HG03103 (cell line): ENCODE measurements around the gene SLC23A3.
A peak's percentile ranks its signal among the peaks of the same experiment; 100 is the strongest.

Experiments used
- ATAC-seq: cut with Tn5 transposase; IDR thresholded peaks from one replicate; pipeline ENCODE4 v1.9.1; 2021; ENCODE audit warnings: low read depth; ENCODE audit not compliant: unreplicated experiment

The SLC23A3 gene

DNA sequence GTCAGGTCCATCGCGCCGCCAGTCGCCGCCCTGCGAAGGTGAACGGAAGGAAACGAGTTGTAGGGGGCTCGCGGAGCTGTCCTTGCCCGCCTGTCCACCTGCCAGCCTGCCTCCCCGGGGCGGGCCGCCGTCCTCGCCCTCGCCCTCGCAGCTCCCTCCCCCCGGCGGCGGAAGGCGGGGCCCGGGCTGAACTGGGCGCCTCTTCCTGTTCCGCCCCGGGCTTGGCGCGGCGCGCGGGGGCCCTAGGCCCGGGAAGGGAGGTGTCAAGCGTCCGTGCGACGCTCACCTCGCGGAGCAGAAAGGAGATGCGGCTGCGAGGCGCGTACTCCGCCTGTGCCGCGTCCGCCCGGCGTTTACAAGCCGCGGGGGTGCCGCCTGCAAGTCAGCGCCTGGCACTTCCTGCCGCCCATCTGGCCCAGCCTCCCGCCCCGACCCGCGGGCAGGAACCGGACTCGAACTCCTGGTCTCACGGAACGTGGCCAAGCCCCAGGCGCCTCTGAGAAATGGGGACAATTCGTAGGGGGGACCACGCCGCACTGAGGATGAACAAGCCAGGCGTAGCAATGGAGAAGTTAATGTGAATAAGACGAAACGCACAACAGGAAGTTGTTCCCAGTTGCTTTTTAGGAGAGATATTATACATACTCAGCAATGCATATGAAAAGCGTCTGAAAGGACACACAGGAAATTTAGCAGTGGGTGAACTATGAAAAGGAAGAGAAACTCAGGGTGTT is 7.2 kb upstream of the SLC23A3 start, which contains the start of gene CNPPD1:
CNPPD1 (minus strand) TSS at position 108 of the 734 bp plus-strand sequence; CDS start at position 11, 97 bp downstream.
- ATAC-seq, result peak; percentile 67

DNA sequence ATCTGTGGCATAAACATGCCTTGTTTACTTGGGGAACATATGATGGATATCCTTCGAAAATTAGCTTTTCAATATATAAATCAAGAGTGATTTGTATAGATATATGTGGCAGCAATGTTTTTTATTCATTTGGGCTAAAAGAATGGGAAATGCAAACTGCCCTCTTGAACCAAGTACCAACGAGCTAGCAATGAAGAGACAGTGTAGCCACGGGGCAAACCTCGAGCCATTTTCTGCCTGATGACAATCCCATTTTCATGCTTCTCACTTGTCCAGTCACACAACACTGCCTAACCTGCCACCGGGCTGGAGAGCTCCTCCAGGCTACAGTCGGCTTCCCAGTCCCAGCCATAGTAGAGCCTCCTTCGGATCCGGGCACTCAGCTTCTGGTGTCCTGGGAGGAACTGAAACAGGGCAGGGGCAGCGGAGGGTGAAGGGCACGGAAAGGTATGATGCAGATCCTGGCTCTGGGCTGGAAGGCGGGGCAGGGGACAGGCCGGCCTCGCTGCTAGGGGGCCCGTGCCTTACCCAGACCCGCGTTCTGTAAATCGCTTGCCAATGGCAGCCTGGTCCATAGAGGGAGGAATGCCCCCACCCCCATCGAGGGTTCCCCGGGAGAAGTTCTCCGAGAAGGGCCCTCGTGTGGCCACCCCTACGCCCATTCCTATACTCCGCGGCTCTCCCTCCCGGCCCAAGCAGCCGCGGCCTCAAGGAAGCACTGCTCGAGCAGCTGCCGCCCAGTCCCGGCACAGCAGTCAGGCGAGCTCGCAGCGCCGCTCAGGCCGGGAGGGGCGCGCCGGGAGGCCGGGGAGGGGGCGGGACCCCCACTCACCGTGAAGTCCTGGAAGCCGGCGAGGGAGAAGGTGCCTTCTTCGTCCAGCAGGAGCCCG is 6.3 kb upstream of the SLC23A3 start:
- peak; percentile 16 for ATAC-seq

DNA sequence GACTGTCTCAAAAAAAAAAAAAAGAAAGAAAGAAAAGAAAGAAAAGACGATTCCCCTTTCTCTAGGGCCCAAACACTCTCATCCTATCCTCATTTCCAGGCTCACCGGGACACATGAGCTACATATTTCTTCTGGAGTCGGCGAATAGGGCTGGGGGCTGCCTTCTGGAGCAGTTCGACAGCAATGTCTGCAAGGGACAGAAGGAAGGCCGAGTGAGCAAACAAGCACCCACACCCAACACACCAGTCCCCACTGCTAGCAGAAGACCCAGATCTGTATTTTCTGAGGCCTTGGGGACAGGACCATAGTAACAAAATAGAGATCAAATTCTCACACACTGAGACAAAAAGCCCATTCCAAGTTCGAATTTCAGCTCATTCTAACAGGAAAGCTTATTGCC is 5.7 kb upstream of the SLC23A3 start:
- ATAC-seq, result no peak

DNA sequence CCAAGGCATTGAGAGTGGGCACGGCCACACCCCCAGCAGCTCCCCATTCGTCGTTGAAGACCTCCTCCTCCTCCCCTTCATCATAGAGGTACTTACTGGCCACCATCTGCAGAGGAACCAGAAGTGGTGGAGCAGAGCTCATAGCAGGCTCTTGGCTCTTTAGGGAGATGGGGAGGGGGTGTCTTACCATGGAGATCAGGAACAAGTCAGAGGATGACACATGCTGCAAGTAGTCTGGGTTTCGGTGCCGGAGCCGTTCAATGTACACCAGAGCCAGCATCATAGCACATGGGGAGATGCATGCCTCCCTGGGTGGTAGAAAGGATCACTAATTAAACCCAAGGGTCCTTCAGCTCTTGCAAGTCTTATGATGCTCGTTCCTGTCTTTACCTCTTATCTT is 5.0 kb upstream of the SLC23A3 start:
- ATAC-seq, result no peak

DNA sequence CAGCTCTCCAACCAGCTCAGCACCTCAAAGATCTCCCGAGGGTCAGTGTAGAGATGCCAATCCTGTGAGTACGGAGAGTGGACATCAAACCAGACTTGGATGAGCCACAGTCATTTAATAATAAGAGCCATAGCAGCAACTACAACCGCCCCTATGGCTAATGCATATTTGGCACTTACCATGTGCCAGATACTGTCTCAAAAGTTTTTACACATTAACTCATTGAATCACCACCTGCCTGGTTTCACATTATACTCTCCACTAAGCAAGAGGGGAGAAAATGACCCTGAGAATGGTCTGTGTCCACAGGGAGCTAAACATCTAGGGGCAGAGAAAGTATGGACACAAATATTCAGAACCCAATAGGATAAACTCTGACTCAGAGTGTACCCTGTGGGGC is 4.3 kb upstream of the SLC23A3 start:
- no peak for ATAC-seq

DNA sequence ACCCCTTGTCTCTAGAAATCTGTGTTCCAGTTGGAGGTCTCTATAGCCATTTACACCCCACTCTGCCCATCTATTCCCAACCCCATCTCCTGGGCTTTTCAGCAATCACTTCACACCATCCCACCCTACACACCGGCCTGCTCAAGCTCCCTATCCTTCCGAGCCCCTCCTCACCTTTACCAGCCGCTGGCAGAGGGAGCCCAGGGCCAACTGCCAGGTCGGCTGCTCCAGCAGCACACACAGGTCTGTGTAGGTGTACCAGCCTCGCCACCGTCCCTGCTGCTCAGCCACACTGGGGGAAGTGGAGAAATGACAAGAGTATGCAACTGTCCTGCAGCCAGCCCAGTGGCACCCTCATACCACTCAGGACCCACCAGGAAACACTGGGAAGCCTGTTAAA is 3.3 kb upstream of the SLC23A3 start:
- no peak for ATAC-seq

DNA sequence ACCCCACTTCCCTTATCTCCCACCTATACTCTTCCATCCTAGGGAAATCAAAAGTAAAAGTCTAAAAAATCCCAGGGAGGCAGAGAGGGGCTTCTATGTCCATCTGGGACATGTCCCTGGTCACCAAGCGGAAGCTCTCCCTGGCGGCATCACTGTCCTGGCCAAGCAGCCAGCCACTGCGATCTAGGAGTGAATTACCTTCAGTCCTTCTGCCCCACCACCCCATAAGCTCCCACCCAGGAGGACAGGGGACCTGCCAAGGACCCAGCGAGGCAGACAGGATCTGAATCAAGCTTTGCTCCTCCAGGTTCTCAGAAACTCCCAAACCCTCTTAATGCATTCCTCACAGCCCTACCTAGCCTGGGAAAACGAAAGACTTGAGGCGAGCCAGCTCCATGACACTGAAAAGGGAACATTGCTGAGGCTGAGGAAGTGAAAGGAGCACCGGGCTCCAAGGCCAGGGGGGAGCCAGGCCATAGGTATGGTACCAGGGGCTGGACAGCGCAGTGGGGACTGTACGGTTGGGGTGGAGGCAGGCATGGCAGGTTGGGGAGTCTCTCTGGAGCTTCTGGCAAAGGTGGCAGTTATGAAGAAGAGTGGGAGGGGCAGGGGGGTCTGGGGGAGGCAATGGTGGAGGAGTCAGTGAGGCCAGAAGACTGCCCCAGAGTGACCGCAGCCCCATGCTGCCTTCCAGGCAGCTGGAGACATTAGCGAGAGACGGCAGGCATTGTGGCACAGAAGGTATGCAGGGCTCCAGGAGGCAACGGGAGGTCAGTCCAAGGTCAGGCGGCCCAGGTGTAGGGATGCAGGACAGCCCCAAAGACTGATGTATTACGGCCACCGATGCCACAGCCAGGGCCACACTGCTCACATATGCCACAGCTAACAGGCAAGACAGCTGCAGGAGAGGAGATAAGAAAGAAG is 2.7 kb upstream of the SLC23A3 start:
- no peak for ATAC-seq

DNA sequence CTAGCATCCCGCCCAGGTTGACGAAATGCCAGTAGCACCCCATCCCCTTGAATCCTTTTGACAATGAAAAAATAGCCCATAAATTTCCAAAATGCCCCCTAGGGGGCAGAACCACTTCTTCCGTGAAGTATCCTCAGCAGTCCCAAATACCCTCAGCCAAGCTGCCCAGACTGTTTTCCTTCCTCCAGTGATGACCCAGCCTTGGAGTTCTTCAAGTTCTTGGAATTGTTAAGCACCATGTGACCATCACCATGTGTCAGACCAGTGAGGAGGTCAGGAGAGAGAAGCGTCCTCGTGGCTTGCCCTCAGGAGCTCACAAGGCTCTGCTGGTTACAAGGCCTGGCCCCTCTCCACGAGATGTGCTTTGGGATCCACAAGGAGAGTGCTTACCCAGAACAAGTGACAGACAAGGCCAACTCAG is 1.4 kb upstream of the SLC23A3 start:
- no peak for ATAC-seq

DNA sequence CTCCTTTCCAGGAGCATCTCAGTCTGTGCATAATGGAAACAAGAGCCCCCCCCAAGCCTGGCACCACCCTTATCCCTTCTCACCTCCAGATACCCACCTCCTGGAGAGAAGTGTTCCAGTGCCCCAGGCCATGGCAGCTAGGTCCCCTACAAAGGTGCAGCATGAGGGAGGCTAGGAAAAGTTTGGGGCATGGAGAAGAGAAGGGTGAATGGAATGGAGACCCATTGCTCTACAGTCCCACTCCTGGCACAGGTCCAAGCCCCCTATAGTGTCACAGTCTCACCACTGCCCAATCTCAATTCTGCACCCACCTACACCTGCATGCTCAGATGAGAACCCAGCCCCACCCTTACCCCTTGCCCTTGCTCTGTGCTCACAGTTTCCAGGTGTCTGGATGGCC is 897 bp downstream of the SLC23A3 start:
- ATAC-seq, result no peak

DNA sequence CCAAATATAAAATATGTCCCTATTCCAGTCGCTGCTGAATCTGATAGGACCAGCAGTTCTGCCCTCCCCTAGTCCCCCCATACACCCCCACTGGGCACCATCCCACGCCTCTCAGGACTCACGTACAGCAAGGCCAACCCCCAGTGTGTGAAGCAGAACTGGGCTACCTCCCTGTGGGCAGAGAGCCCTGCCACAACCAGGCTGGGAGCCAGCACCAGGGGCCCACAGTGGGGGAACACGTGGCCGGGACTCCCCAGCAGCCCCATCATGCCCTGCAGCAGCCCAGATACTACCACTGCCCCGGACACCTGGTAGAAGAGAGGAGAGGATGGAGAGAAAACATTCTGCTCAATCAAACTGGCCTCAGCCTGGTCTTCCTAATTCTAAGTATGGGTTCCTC is 1.3 kb downstream of the SLC23A3 start:
- no peak for ATAC-seq

DNA sequence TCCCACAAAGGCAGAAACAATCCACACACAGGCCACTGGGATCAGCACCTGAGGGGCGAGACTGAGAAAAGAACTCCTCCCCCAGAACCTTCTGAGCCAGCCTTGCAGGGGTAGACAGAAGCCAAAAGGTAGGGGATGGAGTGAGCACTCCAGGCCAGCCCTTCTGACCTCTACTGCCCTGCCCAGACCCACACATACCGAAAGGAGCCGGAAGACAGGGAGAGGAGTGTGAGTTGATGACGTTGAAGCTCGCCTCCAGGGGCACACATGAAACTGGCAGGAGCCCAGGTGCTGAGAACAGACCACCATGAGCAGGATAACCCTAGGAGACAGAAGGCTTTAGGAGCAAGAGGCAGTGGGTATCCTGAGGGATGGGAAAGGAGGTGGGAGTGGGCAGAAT is 1.8 kb downstream of the SLC23A3 start:
- ATAC-seq, result no peak

DNA sequence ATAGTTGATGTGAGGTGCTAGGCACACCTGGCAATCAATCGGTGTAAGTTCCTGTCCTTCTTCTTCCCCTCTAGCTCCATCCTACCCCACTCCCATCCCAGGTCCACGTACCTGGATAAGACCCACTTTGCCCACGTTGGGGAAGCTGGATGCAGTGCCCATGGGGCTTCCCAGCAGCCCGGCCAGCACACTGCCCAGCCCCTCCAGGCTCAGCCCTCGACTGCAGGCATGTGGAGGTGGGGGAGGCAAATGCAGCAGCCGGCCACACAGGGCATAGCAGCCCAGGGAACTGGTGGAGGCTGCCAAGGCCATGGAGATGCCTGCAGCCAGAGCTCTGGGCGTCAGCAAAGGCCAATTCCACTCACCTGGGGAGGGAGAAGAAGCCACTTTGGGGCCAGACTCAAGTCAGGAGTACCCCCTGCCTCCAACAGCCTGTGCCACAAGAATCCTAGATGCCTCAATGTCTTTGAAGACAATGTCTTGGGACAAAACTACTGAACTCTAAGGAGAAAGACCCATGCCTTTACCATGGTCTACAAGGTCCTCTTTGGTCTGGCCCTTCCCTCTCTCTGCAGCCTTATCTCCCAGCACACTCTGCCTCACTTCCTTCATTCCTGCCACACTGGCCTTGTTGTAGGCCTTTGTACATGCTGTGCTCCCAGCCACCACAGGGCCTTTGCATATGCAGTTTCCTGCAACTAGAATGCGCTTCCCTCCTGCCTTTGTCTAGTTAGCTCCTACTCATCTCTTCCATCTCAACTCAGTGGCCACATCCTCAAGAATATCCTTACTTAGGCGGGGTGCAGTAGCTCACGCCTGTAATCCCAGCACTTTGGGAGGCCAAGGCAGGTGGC is 4.5 kb downstream of the SLC23A3 start:
- no peak for ATAC-seq

DNA sequence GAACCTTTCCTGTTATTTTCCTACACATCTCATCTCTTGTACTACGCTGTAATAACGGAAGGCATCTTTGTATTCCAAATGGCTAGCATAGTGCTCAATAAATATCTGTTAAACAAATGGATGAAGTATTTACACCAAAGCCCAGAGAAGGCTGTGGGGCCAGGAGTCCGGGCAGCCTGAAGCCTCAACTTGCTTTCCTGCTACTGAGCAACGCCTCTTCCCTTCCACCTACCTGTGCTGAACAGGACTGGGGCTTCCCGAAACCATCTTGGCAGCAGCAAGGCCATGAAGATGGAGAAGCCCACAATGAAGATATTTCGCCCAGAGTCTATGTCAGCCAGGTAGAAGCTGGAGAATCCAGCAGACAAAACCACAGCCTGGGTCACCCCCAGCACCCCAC is 6.7 kb downstream of the SLC23A3 start:
- no peak for ATAC-seq

DNA sequence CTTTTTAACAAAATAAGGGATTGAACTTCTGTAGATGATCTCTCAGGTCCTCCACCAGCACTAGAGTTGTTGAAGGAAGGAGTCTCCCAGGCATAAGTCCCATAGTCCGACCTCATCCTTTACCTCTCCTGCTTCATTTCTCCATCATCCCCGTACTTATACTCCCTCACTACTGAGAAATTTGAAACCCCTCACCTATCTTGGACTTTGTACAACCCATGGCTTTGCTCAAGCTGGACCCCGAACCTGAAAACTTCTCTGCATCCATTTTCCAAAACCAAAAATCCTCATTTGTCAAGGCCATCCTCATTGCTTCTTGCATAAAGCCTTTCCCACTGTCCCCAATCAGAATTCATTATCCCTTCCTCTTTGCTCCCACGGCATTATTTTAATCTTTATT is 8.7 kb downstream of the SLC23A3 start:
- no peak for ATAC-seq

DNA sequence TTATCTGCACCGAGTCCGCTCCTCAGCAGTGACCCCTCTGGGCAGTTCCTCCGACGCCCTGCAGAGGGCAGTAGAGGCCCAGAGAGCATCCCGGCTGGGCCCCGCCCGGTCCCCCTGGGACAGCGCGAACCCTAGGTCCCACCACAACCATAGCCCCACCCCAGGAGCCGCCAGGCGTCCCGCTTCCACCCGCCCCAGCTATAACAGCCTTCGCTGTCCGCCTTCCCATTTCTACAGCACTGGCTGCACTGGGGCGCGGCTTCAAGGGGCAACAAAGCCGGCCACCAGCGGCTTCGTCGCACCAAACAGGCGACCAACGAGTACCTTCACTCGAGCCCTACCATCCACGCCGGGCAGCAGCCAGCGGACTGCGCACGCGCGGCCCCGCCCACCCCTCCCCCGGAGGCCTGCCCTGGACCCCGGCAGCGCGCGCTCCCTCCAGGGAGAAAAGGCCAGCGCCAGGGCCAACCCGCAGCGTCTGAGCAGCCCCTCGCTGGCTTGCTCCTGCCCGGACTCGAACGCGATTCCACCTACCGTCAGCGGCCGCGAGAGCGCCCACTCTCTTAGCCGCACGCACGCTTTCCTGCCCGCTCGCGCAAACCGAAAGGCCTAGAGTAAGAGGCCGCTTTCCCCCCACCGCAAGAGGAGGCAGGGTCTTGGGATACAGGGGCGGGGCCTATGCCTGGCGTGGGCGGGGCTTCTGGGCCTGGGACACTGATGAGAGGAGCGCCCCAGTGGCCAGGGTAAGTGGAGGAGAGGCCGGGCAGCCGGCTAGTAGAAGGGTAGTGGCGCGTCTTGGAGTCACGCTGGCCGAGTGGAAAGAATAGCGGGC is 9.4 kb downstream of the SLC23A3 start, which contains the start of gene NHEJ1:
NHEJ1 (minus strand) TSS at position 630 of the 832 bp plus-strand sequence. CDS start 2,453 bp downstream, outside the sequence.
- ATAC-seq, result peak; percentile 79

DNA sequence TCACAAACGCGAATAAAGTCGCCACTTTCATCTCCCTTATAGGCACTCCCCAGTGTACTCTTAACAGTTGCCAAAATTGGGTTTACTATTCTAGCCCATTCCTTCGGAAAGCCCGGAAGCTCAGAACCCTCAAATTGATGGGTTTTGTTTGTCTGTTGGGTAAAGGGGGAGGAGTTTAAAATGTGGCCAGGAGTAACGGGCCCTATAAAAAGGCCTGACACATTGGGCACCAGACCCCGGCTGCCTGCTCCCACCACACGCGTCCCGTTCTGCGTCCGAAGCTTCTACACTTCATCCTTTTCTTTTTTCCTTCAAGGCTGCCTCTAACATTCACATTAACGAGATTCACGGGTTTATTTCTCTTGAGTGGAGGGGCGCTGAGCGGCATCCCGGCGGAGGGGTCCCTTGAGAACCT is 10.1 kb downstream of the SLC23A3 start:
- ATAC-seq, result no peak

DNA sequence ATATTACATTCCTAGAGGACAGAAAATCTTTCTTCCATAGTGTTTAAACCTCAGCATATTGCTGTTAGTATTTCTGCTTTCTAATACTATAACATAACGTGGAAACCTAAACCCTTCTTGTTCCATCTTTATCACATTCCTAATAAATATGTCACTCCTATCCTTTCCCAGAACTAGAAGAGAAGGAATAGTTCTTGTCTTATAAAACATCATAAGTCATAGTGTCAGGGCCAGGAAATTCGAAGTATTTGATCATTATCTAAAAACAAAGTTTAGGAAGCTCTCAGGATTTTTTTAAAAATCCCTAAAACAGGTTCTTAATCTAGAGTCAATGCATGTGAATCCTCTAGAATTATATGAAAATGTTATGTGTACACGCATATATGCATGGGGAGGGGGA is 11.2 kb downstream of the SLC23A3 start:
- no peak for ATAC-seq

DNA sequence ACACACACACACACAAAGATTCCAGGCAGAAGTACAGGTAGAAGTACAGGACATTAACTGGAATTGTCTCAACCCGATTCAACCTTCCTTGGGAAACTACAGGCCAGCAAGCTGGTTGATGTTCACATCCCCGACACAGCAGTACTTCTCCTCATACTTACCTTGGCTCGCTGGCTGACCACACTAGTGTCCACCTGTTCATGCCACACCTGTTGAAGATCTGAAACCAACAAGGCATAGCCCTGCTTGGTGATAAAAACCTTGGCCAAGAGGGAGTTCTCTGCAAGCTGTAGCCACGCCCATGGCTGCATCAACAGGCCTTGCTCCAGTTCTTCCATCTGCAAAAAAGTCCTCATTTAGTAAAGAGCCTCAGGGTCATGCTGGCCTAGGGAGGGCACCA is 11.8 kb downstream of the SLC23A3 start:
- ATAC-seq, result no peak

DNA sequence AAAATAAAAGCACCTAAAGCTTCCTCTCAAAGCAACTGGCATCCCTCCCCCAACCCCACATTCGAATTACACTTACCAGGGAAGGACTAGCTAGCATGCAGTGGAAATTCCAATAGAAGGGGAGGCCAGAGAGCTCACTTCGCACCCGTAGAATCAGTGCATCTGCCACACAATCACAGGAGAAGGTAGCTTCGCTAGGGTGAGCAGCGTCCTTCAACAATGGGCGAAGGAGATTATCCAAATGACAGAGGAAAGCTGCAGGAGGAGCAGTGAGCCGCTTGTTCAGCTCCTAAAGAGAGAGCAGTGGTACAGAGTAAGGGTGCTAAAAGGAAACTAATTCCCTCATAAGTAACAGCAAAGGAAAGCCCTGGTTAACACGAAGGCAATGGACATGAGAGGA is 12.4 kb downstream of the SLC23A3 start:
- no peak for ATAC-seq
